Skin epidermis (tissue), 12 donors: ENCODE measurements around the gene LHCGR.
"Not testable (repeated sequence)": the region's sequence is repeated elsewhere in the genome, so short reads cannot be mapped to it uniquely, and the experiment has no call there.

ENCODE experiments used
- H3K27ac ChIP-seq, 21 experiments: fragments of 200-600 bp; sonication (generic) in 11 of 21; one replicate each; pipeline ENCODE4 v1.5.0; 2020; ENCODE audit warnings: mild to moderate bottlenecking in 3 of 21, inconsistent platforms in 2 of 21, moderate library complexity in 2 of 21
- H3K4me3 ChIP-seq, 7 experiments: fragments of 200-600 bp; sonication (generic) in 2 of 7; one replicate each; pipeline ENCODE4 v1.5.0; 2020; ENCODE audit warnings: inconsistent platforms in 2 of 7, mild to moderate bottlenecking in 2 of 7, moderate library complexity in 1 of 7

LHCGR gene

DNA sequence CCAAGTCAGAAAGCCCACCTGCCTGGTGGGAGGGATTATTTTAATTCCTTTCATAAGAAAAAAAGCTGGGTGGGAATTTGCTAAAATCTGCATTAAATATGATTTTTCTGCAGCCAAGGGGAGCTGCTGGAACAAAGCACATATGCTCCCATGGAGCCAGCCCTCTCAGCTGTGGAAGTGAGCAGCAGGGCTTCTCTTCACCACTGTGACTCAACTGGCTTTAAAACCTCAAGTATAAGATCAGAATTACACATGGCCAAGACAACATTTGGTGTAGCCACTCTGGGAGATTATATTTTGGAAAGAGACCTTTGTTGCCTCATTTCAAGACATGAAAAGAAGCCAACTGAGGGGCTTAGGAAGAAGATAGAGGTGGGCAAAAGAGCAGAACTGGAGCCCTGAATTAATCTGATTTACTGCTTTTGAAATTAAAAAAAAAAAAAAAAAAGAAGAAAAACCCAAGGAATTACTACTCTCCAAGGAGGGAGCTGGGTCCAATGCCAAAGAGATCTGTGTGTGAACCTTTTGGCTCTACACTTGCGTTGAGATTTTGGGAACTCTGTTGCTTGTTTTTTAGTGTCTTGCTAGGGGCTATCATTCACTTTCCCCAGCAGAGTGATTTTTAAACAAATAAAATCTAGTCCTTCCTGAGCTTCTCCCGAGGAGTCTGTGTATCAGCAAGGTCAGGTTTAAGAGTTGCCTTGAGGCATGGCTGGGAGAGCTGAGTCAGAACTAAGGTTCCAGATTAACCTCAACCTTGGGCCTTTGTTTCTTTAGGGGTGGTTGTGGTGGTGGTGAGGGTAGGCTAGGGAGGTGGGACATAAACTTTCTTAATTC lies 6.0 kb downstream of the LHCGR start:
- H3K4me3 ChIP-seq, result no peak overlapping the region

DNA sequence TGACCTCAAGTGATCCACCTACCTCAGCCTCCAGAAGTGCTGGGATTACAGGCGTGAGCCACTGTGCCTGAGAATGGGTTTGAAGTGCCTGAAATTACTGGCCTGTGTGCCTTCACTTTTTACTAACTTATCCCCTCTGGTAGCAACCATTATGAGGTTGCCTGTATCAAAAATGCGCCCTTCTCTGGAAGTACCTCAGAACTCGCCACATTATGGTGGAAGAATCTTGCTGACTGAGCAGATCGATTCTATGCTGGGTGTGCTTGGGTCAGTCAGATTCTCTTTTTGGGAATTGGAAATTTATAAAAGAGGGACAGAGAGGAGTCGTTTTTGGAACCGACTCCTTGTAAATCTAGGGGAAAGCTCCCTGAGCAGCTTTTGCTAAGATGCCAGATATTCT lies 8.2 kb downstream of the LHCGR start:
- H3K4me3 ChIP-seq, result no peak overlapping the region

More for the DNA sequence above, 6.0 kb downstream of the LHCGR start:
- no peak overlapping the region for H3K27ac ChIP-seq

GRCh38 chr2:48739236-48739635 lies 16.3 kb downstream of the LHCGR start:
- not testable (repeated sequence) for H3K4me3 ChIP-seq, H3K27ac ChIP-seq

More for the DNA sequence above, 8.2 kb downstream of the LHCGR start:
- no peak overlapping the region for H3K27ac ChIP-seq

- Histone ChIP-seq H3K27ac (no peak overlapping the region), H3K4me3 (no peak overlapping the region)
Measured at GRCh38 chr2:48738806-48739205, 16.7 kb downstream of the LHCGR start.

GRCh38 chr2:48736251-48736650 lies 19.3 kb downstream of the LHCGR start:
- H3K27ac ChIP-seq, result no peak overlapping the region
- no peak overlapping the region for H3K4me3 ChIP-seq

- H3K27ac ChIP-seq, result no peak overlapping the region
- H3K4me3 ChIP-seq, result no peak overlapping the region
Measured at GRCh38 chr2:48734576-48735303, 20.8 kb downstream of the LHCGR start.

DNA sequence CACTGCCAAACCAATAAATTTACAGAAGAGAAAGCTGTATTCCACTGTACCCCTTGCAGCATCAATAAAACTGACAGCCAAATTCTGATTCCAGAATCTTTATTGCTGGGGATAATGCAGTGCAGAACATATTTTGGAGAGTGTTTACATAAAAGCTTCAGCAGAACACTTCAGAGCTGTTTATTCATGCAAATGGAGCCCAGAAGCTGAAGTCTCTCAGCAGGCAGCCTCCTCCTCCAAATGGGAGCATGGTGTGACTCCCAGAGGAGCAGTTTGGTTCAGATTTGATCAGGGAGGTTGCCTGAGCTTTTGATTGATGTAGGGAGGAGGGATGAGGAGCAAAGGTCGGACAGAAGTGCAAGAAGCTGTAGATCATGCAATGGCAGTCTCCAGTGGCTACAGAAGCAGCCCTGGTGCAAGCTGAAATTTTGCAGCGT lies 22.4 kb downstream of the LHCGR start:
- Histone ChIP-seq H3K4me3 (no peak overlapping the region), H3K27ac (no peak overlapping the region)

DNA sequence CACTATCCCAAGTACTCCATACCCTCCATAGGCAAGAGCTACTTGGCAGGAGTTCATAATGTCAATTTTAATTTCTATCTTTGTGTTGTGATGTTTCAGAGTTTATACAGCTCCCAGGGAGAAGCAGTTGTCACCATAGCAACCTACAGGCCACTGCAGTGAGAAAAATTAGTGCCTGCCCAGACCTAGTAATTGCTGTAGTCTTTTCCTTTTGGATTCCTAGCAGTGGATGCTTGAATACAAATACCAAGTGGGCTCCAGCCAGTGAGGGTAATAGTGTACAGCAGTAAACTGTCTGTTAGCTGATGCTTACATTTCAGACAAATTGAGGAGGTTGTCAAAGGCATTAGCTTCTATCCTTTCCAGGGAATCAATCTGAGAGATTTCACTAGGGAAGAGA lies 26.7 kb downstream of the LHCGR start:
- no peak overlapping the region for H3K4me3 ChIP-seq
- no peak overlapping the region for H3K27ac ChIP-seq

GRCh38 chr2:48728295-48728694 lies 27.2 kb downstream of the LHCGR start:
- no peak overlapping the region for H3K27ac ChIP-seq
- H3K4me3 ChIP-seq, result no peak overlapping the region

- H3K27ac ChIP-seq, result no peak overlapping the region
Measured at GRCh38 chr2:48727560-48727959, 28.0 kb downstream of the LHCGR start.

DNA sequence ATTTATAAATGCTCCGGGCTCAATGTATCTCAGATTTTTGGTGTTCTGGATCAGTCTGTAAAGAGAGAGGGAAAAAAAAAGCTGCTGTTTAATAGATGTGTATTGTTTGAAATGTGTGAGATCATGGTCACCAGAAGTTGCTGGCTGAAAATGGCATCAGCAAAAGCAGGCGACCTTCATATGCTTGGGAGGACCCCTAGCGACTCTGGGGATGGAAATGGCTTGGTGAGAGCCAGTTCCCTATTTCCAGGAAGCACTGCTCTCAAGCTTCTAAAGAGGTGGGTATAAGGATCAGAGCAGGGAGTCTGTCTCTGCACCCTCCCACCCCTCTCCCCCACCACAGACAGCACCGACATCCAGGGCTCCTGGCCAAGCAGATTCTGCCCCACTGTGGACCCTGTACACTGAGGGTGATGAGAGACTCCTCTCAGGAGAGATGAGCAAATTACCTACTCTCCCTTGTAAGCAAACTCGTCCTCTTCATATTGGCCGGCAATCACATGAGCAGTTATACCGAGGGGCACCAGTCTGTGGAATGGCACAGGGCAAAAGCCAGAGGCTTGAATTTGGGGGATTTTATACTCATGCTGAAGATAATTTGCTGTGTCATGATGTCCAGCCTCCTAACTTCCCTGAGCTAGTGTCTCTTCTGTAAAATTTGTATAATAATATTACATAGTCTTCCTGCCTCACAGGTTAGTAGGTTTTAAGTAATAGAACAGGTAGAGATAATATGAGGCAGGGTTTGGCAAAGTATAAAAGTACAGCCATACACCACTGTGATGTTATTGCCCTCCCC lies 29.6 kb downstream of the LHCGR start:
- Histone ChIP-seq H3K27ac (no peak overlapping the region), H3K4me3 (no peak overlapping the region)

More at GRCh38 chr2:48727560-48727959, 28.0 kb downstream of the LHCGR start:
- H3K4me3 ChIP-seq, result no peak overlapping the region

DNA sequence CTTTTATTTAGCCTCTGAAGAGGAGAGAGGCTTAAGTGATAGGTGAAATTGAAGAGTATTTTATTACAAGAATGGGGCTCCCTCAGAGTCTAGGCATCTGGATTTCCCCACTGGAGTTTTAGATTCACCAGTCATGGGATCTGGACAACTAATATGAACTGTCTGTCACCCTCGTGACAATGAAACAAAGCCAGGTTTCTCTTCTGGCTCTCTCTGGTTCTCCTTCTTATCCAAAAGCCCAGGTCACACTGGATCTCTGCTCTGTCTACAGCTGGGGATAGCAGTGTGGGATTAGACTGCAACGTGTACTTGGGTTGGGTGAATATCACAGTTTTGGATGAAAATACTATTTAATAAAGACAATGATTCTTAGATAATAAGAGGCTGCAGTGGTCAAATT lies 31.2 kb downstream of the LHCGR start:
- Histone ChIP-seq H3K4me3 (no peak overlapping the region), H3K27ac (no peak overlapping the region)

DNA sequence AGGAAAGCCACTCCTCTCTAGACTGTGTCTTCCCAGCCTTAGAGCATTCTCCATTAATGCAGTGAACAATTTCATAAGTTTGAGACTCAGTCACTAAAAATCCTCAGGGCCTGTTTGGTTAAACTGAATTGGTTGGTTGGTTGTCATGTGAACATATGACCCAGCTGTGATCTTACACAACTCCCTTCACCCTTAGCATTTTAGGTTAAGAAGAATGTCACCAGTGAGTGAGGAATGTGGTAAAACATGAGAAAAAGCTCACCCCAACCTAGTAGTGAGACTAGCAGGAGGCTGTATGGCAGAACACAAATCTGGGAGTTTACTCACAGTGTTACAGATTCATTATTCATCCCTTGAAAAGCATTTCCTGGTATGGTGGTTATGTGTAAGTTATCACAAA lies 32.4 kb downstream of the LHCGR start:
- no peak overlapping the region for H3K4me3 ChIP-seq
- peak overlapping the region in 1 of 21 experiments; percentile 39 for H3K27ac ChIP-seq

DNA sequence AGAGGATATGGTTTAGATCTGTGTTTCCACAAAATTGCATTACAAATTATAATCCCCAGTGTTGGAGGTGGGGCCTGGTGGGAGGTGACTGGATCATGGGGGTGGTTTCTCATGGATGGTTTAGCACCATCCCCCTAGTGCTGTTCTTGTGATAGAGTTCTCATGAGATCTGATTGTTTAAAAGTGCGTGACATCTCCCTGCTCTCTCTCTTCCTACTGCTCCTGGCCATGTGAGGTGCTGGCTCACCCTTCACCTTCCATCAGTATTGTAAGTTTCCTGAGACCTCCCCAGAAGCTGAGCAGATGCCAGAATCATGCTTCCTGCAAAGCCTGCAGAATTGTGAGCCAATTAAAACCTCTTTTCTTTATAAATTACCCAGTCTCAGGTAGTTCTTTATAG lies 33.1 kb downstream of the LHCGR start:
- peak overlapping the region in 1 of 21 experiments; percentile 39 for H3K27ac ChIP-seq

DNA sequence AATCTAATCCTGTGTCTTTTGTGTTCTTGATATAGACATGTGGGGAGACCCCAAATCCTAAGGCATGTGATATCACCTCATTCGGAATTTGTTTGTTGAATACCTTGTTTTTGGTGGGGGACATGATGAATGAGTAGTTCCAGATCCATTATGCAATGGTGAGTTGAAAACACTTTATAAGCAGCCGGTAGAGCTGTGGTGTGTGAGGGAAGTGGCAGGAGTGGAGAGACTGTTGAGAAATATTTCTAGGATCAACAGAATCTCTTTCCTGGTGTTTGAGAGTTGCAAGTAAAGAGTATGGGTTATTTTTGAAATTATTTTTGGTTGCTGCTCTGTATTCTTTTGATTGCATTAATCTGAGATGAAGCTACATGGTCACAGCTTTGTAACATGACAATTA lies 34.4 kb downstream of the LHCGR start:
- Histone ChIP-seq H3K27ac (no peak overlapping the region), H3K4me3 (no peak overlapping the region)

More for the DNA sequence above, 33.1 kb downstream of the LHCGR start:
- no peak overlapping the region for H3K4me3 ChIP-seq

DNA sequence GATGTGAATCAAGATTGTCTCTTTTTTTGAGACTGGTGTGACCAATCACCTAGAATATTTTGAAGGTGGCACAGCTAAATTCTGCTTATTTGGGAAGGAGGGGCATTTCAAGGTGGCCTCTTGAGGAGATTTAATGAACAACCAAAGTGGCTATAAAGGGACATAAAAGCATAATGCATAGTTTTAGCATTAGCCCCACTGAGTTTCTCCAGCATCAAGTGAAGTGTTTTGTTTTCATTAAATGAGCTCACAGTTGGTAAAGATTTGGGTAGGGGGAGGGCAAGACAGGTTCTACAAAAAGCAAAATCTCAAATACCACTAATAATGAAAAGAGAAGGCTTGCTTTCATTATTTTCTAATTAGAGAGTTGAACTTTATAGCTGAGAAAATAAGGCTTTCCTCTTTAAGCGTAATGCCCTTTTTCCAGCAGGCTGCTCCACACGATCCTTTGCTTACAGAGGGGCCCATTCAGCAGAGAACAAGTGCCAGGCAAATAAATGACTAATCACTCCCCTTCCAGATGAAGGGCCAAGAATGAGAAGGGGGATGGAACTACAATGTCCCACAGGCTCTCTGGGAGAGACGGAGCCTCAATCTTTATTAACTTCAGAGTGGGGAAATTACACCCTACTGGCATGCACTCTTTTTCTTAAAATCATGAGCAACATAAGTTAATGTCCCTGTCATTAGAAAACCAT lies 35.9 kb downstream of the LHCGR start:
- no peak overlapping the region for H3K4me3 ChIP-seq
- no peak overlapping the region for H3K27ac ChIP-seq

DNA sequence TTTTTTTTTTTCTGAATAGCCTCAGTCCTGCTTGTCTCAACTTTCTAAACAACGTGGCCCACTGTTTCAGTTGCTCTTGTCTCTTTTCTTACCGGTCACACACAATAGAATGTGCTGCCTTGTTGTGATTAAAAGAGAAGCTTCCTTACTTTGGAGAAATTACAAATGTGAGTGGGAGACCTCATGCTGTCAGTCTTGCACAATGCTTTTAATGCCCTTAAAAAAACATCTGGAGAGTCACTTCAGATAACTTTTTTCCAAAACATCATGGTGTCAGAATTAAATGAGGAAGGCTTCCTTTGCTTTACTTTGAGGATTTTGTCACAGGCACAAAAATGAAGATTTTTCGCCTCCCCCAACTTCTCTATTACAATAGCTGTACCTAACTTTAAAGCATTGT lies 37.7 kb downstream of the LHCGR start:
- H3K4me3 ChIP-seq, result no peak overlapping the region
- H3K27ac ChIP-seq, result no peak overlapping the region

DNA sequence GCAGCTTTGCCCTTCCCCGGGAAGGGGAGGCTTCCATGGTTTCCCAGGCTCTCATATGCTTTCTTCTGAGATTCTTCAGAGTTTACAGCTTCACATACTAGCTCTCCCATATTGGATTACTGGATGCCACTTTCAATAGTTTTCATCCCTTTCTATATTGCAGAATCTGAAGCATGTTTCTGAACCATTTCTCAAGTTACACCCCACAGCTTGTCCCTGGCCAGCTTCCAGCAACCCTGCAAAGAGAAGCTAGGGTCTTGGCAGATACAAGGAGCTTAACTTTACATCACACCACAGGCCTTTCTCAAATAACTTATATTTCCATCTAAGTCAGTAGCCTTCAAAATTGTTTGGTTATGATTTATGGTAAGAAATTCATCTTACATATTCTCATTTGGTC lies 39.6 kb downstream of the LHCGR start:
- H3K27ac ChIP-seq, result no peak overlapping the region
- H3K4me3 ChIP-seq, result no peak overlapping the region

- Histone ChIP-seq H3K27ac (no peak overlapping the region), H3K4me3 (no peak overlapping the region)
Measured at GRCh38 chr2:48715042-48715899, 40.3 kb downstream of the LHCGR start.
